ENCODE results near the gene PRUNE2. TPM values are rescaled to one million over a fixed set of nuclear protein-coding genes. Genes with fewer than 3 reads are reported as not detected.

PRUNE2 gene
- total and polyA plus RNA-seq, 2 of the 13 experiments (the other 11 are each of a cell fraction or from before 2014, with no cell fraction given), result 0.02 TPM; not detected in 1

- BruUV-seq (replicated peaks), result no TSS peak
- intact Hi-C loops (cut with micrococcal nuclease; ENCODE audit: unreplicated experiment) (no loop called here), in situ Hi-C loops (cut with HindIII; ENCODE audit: extremely low pct_ligation_motif_present, low pct_unique_long_range_greater_than_20kb) (loop anchor here (25.0 kb wide), 1 partner anchor 342 kb away; no protein-coding TSS in a partner anchor)
- Histone ChIP-seq H3K27me3 (ENCODE audit: control insufficient read depth in 1 of 2, insufficient read depth in 2 of 2, low read length in 2 of 2) (no peaks in the 10 kb centered on the region; a peak in 1 of 5 replicates), H3K9ac (ENCODE audit: insufficient read depth, low read depth, low read length) (no peak overlapping the region), H3K4me2 (ENCODE audit: low read depth, low read length) (no peak overlapping the region), H3K27ac (ENCODE audit: extremely low read length, insufficient read depth, low read length) (no peak overlapping the region), H4K20me1 (ENCODE audit: insufficient read depth, low read length) (no peaks in the 10 kb centered on the region), H3K9me3 (ENCODE audit: low read length) (no peaks in the 10 kb centered on the region), H3K79me2 (ENCODE audit: insufficient read depth, low read length) (no peaks in the 10 kb centered on the region), H3K4me3 (replicated peaks in 1 of 3; ENCODE audit: insufficient read depth in 1 of 3, low read depth in 2 of 3, low read length in 3 of 3) (no peak overlapping the region), H3K36me3 (replicated peaks in 1 of 2; ENCODE audit: control insufficient read depth in 1 of 2, insufficient read depth in 2 of 2, low read length in 2 of 2) (no peaks in the 10 kb centered on the region), H2AFZ (ENCODE audit: low read length) (no peak overlapping the region), H3K4me1 (ENCODE audit: insufficient read depth, low read length) (no peaks in the 10 kb centered on the region)
- ATAC-seq (no peak), FAIRE-seq (no peak), DNase-seq (ENCODE audit: low spot score) (no peak)
- POLR2A ChIA-PET, result no interaction called here
- CTCF ChIA-PET (ENCODE audit: low intra/inter-chr PET ratio, low total read pairs), result no interaction called here
- WGBS (ENCODE audit: low lambda C conversion rate), result 19% methylated on average over 6 of the region's 6 CpGs
- TF ChIP-seq XRCC5 (optimal IDR thresholded peaks at IDR 0.05; ENCODE audit: low read length) (no peak), AHR (CRISPR knock-in tag; IDR thresholded peaks at IDR 0.05) (no peak), REL (CRISPR knock-in tag; conservative IDR thresholded peaks at IDR 0.05) (no peak), ZNF337 (CRISPR knock-in tag; IDR thresholded peaks at IDR 0.05; ENCODE audit: borderline replicate concordance, low read depth) (no peak), ZNF775 (CRISPR knock-in tag; IDR thresholded peaks at IDR 0.05; ENCODE audit: borderline replicate concordance) (no peak), ZNF263 (CRISPR knock-in tag; IDR thresholded peaks at IDR 0.05) (no peak), ZNF552 (CRISPR knock-in tag; IDR thresholded peaks at IDR 0.05; ENCODE audit: borderline replicate concordance) (no peak), GATAD2A (CRISPR knock-in tag; IDR thresholded peaks at IDR 0.05) (no peak), PHF20 (CRISPR knock-in tag; IDR thresholded peaks at IDR 0.05) (no peak), THYN1 (CRISPR knock-in tag; IDR thresholded peaks at IDR 0.05; ENCODE audit: borderline replicate concordance, low read depth) (no peak), BRF2 (CRISPR knock-in tag; IDR thresholded peaks at IDR 0.05) (no peak), ZNF562 (CRISPR knock-in tag; IDR thresholded peaks at IDR 0.05; ENCODE audit: borderline replicate concordance) (no peak), MED13 (CRISPR knock-in tag; IDR thresholded peaks at IDR 0.05) (no peak), SRSF9 (IDR thresholded peaks at IDR 0.05; ENCODE audit: borderline replicate concordance, insufficient read depth, low read depth, low read length, poor library complexity, severe bottlenecking) (no peak), NFKBIZ (CRISPR knock-in tag; IDR thresholded peaks at IDR 0.05) (no peak), MNT (IDR thresholded peaks at IDR 0.05) (no peak), ZNF639 (CRISPR knock-in tag; conservative IDR thresholded peaks at IDR 0.05) (no peak)
- TF ChIP-seq, protein P1, sequence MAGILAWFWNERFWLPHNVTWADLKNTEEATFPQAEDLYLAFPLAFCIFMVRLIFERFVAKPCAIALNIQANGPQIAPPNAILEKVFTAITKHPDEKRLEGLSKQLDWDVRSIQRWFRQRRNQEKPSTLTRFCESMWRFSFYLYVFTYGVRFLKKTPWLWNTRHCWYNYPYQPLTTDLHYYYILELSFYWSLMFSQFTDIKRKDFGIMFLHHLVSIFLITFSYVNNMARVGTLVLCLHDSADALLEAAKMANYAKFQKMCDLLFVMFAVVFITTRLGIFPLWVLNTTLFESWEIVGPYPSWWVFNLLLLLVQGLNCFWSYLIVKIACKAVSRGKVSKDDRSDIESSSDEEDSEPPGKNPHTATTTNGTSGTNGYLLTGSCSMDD (CRISPR knock-in tag; IDR thresholded peaks at IDR 0.05), result no peak
Observed at GRCh38 chr9:76820431-76820830, 85.5 kb downstream of the PRUNE2 start.

Measured in HepG2 (cell line).